ENCODE results near the gene SGK2. TPM values are rescaled to one million over a fixed set of nuclear protein-coding genes. Genes with fewer than 3 reads are reported as not detected.
A peak's percentile ranks its signal among the peaks of the same experiment; 100 is the strongest.
"Not testable (repeated sequence)": the region's sequence is repeated elsewhere in the genome, so short reads cannot be mapped to it uniquely, and the experiment has no call there.

SGK2 gene
- total RNA-seq, 2 experiments from 2014 or later, result 0.38 to 0.64 TPM

DNA sequence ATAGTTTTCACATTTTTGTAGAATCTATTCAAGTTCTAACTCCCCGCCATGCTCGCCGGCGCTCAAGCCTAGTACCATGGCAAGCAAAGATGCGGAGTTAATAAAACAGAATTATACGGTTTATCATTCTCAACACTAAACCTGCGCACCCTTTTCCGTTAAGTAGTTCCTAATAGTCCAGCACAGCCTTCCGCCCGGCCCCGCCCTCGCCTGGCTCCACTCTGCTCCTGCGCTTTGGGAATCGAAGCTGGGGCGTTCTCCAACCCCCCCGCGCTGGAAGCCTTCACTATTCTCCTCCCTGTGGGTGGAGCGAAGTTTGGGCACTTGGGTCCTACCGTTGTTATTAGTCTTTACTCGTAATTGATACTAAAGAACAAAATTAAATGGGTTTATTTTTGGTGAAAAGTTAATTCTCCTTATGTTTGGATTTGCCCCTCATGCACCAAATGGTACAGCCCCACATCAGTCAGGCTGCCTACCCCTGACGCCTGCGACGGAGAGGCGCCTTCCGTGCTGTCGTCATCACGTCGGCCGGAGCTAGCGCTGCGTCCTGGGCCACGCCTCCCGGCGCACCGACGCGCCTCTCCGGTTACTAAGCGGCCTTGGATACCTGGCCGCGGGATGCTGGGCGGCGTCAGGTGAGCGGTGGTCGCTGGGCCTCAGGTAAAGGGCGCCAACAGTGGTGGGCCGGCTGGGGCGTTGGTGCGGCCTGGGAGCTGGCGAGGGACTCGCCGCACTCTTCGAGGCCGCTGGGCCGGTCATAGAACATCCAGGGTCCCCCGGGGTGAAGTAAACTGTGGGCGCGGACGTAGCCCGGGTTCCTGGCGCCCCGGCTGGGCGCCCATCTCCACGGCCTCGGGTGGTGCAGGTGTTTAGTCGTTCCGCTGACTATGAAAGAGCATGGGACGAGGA lies 31.8 kb downstream of the SGK2 start, which contains the start of gene IFT52:
Gene IFT52 (plus strand): TSS at position 546 of the 912 bp plus-strand sequence. CDS start 3,762 bp downstream, outside the sequence.
- peak within 1 kb of the TSS; percentile 79 for H3K4me3 ChIP-seq (ENCODE audit: low read length)
- H3K9me3 ChIP-seq (ENCODE audit: control insufficient read depth in 1 of 2, insufficient read depth in 1 of 2, low read length in 2 of 2), result no peaks in the 10 kb centered on the region
- Mint-ChIP-seq H3K9me3 (no peaks in the 10 kb centered on the region), H3K4me3 (peak within 1 kb of the TSS; percentile 86), H3K36me3 (ENCODE audit: low read depth) (peaks cover 19% of the 10 kb centered on the region), H3K4me1 (ENCODE audit: low read depth) (peaks cover 18% of the 10 kb centered on the region), H3K27me3 (peaks cover 6% of the 10 kb centered on the region), H3K27ac (peak within 1 kb of the TSS; percentile 91)
- intact Hi-C loops (cut with DNase I, micrococcal nuclease), result loop anchor here (1.0 to 10.0 kb wide), 5 partner anchors 76 to 624 kb away; partner anchors contain the start of genes MYBL2 (in 1 of the 2) and OSER1 (in 1 of the 2)
- CTCF ChIA-PET, result no interaction called here
- POLR2A ChIA-PET, result interaction anchor here (0.6 to 1.7 kb wide), 7 partner anchors 76 to 133 kb away, joined by 3 to 15 read pairs (median 3); partner anchors contain the start of gene SRSF6
- TF ChIP-seq, protein P1, sequence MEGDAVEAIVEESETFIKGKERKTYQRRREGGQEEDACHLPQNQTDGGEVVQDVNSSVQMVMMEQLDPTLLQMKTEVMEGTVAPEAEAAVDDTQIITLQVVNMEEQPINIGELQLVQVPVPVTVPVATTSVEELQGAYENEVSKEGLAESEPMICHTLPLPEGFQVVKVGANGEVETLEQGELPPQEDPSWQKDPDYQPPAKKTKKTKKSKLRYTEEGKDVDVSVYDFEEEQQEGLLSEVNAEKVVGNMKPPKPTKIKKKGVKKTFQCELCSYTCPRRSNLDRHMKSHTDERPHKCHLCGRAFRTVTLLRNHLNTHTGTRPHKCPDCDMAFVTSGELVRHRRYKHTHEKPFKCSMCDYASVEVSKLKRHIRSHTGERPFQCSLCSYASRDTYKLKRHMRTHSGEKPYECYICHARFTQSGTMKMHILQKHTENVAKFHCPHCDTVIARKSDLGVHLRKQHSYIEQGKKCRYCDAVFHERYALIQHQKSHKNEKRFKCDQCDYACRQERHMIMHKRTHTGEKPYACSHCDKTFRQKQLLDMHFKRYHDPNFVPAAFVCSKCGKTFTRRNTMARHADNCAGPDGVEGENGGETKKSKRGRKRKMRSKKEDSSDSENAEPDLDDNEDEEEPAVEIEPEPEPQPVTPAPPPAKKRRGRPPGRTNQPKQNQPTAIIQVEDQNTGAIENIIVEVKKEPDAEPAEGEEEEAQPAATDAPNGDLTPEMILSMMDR (IDR thresholded peaks at IDR 0.05), result no peak
- H3K27me3 ChIP-seq (ENCODE audit: control insufficient read depth in 1 of 2, insufficient read depth in 2 of 2, low read length in 2 of 2), result no peaks in the 10 kb centered on the region
- H3K36me3 ChIP-seq (ENCODE audit: insufficient read depth, low read length), result peaks cover 8% of the 10 kb centered on the region
- H3K27ac ChIP-seq (ENCODE audit: low read depth in 1 of 2, low read length in 2 of 2), result peak within 1 kb of the TSS; percentile 69 to 95
- H3K4me1 ChIP-seq (ENCODE audit: insufficient read depth, low read length), result peaks cover 15% of the 10 kb centered on the region
- DNase-seq (peak; percentile 77 to 96 (median 86)), ATAC-seq (ENCODE audit: poor library complexity) (peak; percentile 95)

DNA sequence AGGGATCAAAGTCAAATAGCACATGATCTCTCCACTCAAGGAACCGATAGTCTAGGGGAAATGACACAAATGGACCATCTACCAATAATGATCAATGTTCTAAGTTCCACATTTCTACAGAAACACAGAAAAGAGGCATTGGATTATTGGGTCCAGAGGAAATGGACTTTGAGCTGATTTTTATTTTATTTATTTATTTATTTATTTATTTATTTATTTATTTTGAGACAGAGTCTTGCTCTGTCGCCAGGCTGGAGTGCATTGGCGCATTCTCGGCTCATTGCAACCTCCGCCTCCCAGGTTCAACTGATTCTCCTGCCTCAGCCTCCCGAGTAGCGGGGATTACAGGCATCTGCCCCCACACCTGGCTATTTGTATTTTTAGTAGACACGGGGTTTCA lies 43.1 kb downstream of the SGK2 start:
- H3K27me3 ChIP-seq (ENCODE audit: control insufficient read depth in 1 of 2, insufficient read depth in 2 of 2, low read length in 2 of 2); DNase-seq; H3K4me1 ChIP-seq (ENCODE audit: insufficient read depth, low read length); H3K4me3 ChIP-seq (ENCODE audit: low read length); H3K9me3 Mint-ChIP-seq; H3K27me3 Mint-ChIP-seq; H3K27ac Mint-ChIP-seq; intact Hi-C loops (cut with DNase I, micrococcal nuclease); ATAC-seq (ENCODE audit: poor library complexity); H3K4me1 Mint-ChIP-seq (ENCODE audit: low read depth); H3K9me3 ChIP-seq (ENCODE audit: control insufficient read depth in 1 of 2, insufficient read depth in 1 of 2, low read length in 2 of 2); H3K27ac ChIP-seq (ENCODE audit: low read depth in 1 of 2, low read length in 2 of 2); POLR2A ChIA-PET; H3K4me3 Mint-ChIP-seq: not testable (repeated sequence)
- peaks cover 31% of the 10 kb centered on the region for H3K36me3 ChIP-seq (ENCODE audit: insufficient read depth, low read length)
- peaks cover 68% of the 10 kb centered on the region for H3K36me3 Mint-ChIP-seq (ENCODE audit: low read depth)
- CTCF ChIA-PET, result interaction anchor here (0.6 kb wide), 1 partner anchor 884 kb away, joined by 3 read pairs; no protein-coding TSS in a partner anchor

DNA sequence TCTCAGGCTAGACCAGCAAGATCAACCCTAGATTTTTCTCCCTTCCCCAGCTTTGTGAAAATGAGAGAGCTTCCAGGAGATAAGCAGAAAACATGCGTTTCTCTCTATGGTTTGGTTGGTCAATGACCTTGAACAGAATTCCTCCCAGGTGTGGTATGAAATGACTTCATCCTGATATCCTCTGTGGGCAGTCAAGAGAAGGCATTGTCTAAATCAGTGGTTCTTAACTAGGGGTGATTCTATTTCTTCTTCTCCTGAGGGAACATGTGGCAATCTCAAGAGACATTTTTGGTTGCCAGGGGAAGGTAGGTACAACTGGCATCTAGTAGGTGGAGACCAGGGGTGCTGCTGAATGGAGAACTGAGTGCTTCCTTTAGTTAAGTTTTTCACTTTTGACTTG lies 44.3 kb downstream of the SGK2 start:
- ChIA-PET CTCF (no interaction called here), POLR2A (no interaction called here)
- Histone ChIP-seq H3K27me3 (ENCODE audit: control insufficient read depth in 1 of 2, insufficient read depth in 2 of 2, low read length in 2 of 2) (no peaks in the 10 kb centered on the region), H3K4me1 (ENCODE audit: insufficient read depth, low read length) (no peaks in the 10 kb centered on the region), H3K36me3 (ENCODE audit: insufficient read depth, low read length) (peaks cover 24% of the 10 kb centered on the region), H3K4me3 (ENCODE audit: low read length) (no peak overlapping the region), H3K9me3 (ENCODE audit: control insufficient read depth in 1 of 2, insufficient read depth in 1 of 2, low read length in 2 of 2) (no peaks in the 10 kb centered on the region), H3K27ac (ENCODE audit: low read depth in 1 of 2, low read length in 2 of 2) (no peak overlapping the region)
- Mint-ChIP-seq H3K27ac (no peak overlapping the region), H3K9me3 (no peaks in the 10 kb centered on the region), H3K36me3 (ENCODE audit: low read depth) (peaks cover 59% of the 10 kb centered on the region), H3K4me3 (no peak overlapping the region), H3K27me3 (no peaks in the 10 kb centered on the region), H3K4me1 (ENCODE audit: low read depth) (no peaks in the 10 kb centered on the region)
- ATAC-seq (ENCODE audit: poor library complexity) (no peak), DNase-seq (no peak)
- TF ChIP-seq, protein P1 (IDR thresholded peaks at IDR 0.05), result no peak
- intact Hi-C loops (cut with DNase I, micrococcal nuclease), result no loop called here

All from CD4-positive, alpha-beta T cell (primary cell).